ENCODE results near the gene PDHA1.

The PDHA1 gene

GRCh38 chrX:19377799-19378198 lies 34.1 kb downstream of the PDHA1 start:
- no peak for DNase-seq (ENCODE audit: low read depth)

DNA sequence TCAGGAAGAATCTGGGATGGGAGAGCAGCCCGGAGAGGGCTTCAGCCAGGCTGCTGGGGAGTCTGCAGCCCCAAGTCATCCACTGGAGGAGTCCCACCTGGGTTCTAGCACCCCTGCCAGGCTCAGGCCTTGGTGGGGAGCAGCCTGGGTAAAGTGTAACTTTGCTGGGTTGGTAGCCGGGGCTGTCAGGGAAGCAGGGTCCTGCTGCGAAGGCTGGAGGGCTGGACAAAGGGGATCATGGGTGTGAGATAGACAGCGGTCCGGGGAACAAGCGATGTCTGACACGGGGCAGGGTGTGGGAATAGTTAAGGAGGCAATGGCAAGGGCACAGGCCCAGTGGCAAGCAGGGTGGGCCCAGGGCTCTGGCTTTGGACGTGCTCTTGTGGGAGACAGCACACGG lies 37.6 kb downstream of the PDHA1 start:
- no peak for DNase-seq (ENCODE audit: low read depth)

DNA sequence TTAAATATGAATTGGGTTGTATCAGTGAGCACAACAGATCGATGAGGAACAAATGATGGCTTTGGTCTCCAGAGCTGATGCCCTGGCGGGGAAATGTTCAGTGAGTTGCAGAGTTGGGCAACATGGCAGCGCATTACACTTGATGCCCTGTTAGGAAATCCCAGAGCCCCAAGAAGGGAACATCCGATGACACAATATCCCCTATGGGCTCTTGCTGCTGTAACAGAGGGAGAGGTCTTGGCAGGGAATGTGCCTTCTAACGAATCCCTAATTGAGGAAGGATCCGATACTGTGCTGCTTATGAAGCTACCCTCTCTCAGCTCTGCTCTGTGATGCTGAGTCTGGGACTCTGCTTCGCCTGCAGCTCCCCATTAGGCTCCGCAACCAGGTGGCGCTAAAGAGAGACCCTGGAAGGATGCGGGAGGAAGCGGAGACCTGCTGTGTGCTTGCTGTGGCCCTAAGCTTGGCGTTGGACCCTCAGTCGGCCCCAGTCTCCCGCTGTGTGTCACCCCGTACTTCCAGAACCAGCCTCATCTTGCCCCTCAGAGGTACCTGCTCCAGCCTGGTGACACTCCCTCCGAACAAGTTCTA lies 38.9 kb downstream of the PDHA1 start:
- peak; percentile 30 for DNase-seq (ENCODE audit: low read depth)

GRCh38 chrX:19386679-19387078 lies 43.0 kb downstream of the PDHA1 start:
- DNase-seq (ENCODE audit: low read depth), result no peak

DNA sequence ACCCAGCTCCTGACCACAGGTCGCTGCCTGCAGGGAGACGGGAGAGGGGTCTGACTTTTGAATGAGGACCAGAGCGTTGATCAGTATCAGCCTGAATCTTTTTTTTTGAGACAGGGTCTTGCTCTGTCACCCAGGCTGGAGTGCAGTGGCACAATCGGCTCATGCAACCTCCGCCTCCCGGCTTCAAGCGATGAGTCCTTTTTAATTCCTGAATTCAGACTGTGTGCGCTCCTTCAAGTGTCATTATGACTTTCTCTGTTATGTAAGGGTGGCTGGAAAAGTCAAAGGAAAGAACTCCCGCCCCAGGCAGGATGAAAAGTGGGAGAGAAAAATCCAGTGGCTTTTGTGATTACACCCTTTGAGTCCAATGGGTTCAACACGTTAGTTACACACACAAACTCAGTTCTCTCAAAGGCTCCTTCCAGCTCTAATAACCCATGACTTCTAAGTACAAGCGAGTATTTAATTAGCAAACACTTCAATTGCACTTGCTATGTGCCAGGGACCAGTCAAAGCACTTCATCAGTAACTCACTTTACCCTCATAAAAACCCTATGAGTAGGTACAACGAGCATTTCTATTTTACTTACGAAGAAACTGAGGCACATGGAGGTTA lies 44.4 kb downstream of the PDHA1 start:
- DNase-seq (ENCODE audit: low read depth), result no peak

- no peak for DNase-seq (ENCODE audit: low read depth)
Measured at GRCh38 chrX:19388741-19389140, 45.0 kb downstream of the PDHA1 start.

DNA sequence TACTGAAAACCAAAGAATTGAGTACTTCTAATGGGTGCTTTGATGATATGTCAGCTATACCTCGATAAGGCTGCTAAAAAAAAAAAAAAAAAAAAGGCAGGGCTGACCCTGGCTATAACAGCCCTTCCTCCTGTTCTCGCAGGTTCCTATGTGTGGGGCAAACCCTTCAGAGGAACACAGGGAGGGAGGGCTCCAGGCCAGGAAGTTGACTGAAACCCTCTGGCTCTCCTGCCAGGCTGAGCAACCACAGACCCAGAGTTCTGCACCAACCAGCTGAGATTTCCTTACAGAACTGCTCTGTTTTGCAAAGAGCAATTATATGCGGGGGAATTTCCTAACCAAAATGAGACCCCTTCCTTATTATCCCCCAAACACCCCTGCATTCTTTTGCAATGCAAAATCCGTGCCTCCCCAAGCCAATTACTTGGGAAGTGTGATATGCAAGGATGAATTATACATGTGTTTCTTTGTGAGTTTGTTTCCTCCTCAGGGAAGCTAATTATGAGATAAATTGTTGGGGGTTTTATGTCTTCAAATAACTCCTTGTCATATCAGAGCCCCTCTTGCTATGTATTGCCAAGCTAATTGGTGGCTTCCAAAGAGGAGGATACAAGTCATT lies 45.6 kb downstream of the PDHA1 start:
- no peak for DNase-seq (ENCODE audit: low read depth)

DNA sequence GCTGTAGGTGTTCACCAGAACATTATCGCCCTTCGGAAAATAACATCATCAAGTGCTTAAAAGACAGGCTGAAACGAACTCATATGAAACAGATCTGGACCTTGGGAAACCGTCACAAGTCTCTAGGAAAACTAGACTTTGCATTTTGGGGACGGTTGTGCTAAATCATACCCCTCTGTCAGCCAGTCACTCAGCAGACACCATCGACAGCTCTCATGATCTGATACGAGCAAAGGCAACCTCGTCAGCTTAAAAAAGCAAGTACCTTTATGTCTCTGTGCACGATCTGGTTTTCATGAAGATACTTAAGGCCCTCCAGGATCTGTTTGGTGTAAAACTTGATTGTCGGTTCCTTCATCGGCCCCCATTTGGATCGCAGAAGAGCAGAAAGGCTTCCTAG lies 48.4 kb downstream of the PDHA1 start:
- no peak for DNase-seq (ENCODE audit: low read depth)

DNA sequence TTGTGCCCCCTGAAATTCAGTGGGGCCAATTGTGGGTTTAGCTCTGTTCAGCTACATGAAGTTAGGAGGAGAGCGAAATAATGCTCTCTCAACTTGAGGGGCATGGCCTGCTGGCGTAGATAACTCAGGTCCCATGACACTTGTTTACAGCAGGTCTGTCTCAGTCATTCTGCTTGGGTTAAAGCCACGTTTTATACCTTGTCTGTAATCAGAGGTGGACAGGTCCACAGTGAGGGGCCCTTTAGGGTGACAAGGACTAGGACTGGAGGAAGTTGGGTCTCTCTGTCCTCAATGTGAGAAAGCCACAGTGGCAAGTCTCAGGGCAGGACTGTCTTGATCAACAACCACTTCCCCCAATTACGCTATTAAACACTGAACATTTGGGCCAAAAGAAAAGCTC lies 49.0 kb downstream of the PDHA1 start:
- no peak for DNase-seq (ENCODE audit: low read depth)

GRCh38 chrX:19403696-19404095 lies 60.0 kb downstream of the PDHA1 start:
- no peak for DNase-seq (ENCODE audit: low read depth)

GRCh38 chrX:19410259-19410658 lies 66.5 kb downstream of the PDHA1 start:
- DNase-seq (ENCODE audit: low read depth), result no peak

Data from stimulated activated CD4-positive, alpha-beta T cell treated with anti-CD3 and anti-CD28 coated beads, Interleukin-2, amount 100 ng/mL, for 4 hours (primary cell).